B cell (primary cell): Measurements from ENCODE around the gene CDC42SE2. TPM values are rescaled to one million over a fixed set of nuclear protein-coding genes. Genes with fewer than 3 reads are reported as not detected.

Experiments
- ATAC-seq: fragments of 200-7000 bp; cut with Tn5 transposase; one replicate; pipeline ENCODE4 v1.10.0; 2021; ENCODE audit warnings: low read depth, mild to moderate bottlenecking, moderate number of reproducible peaks, moderate library complexity
- CTCF ChIA-PET: fragments of 350-600 bp; sonication (Branson Sonifier 250); formaldehyde crosslinking; loops from one replicate; lab custom pipeline; 2021; ENCODE audit warnings: antibody characterized with exemption, inconsistent platforms; lab: Charles Lee
- POLR2A ChIA-PET: fragments of 350-600 bp; sonication (Branson Sonifier 250); formaldehyde crosslinking; loops from one replicate; lab custom pipeline; 2021; ENCODE audit warnings: antibody characterized with exemption; lab: Charles Lee
- DNase-seq: peaks from one replicate; pipeline ENCODE4 v3.0.0; 2013
- H2AFZ ChIP-seq: 2 replicates; pipeline ENCODE4 v1.6.1; 2012; ENCODE audit warnings: mild to moderate bottlenecking, low read depth, low read length; ENCODE audit not compliant: insufficient read depth, poor library complexity, severe bottlenecking
- H3K27ac ChIP-seq, 2 donors: 1 replicate in 1 of 2; 2 replicates in 1 of 2; pipeline ENCODE4 v1.5.1; 2012 to 2013; ENCODE audit warnings: low read length in 2 of 2, mild to moderate bottlenecking in 2 of 2, moderate library complexity in 1 of 2
- H3K27me3 ChIP-seq, 4 experiments: fragments of 200-600 bp in 1 of 4; sonication (generic) in 1 of 4; replicated peaks in 1 of 4; 1 replicate in 2 of 4; 2 replicates in 2 of 4; pipeline versions ENCODE4 v1.6.1 to v1.7.0; 2013 to 2016; ENCODE audit warnings: low read length in 3 of 4, mild to moderate bottlenecking in 2 of 4, mixed read lengths in 1 of 4, moderate library complexity in 1 of 4; ENCODE audit not compliant: insufficient read depth in 4 of 4, control insufficient read depth in 3 of 4; ENCODE audit errors: control extremely low read depth in 1 of 4
- H3K36me3 ChIP-seq, 2 experiments: replicated peaks in 1 of 2; 1 replicate in 1 of 2; 2 replicates in 1 of 2; pipeline versions ENCODE4 v1.6.1 to v1.7.1; 2013; ENCODE audit warnings: low read length in 1 of 2; ENCODE audit not compliant: insufficient read depth in 2 of 2, control insufficient read depth in 1 of 2; ENCODE audit errors: control extremely low read depth in 1 of 2, extremely low read depth in 1 of 2
- H3K4me1 ChIP-seq, 2 donors: fragments of 200-600 bp in 1 of 2; sonication (generic) in 1 of 2; 1 replicate in 1 of 2; 2 replicates in 1 of 2; pipeline versions ENCODE4 v1.5.1 to v1.6.1; 2013 to 2017; ENCODE audit warnings: low read length in 2 of 2; ENCODE audit not compliant: control insufficient read depth in 2 of 2, insufficient read depth in 2 of 2
- H3K4me2 ChIP-seq: replicated peaks from 2 replicates; pipeline ENCODE3; 2012; ENCODE audit warnings: mild to moderate bottlenecking, low read depth, low read length; ENCODE audit not compliant: poor library complexity, severe bottlenecking
- H3K4me3 ChIP-seq, 5 experiments: fragments of 200-600 bp in 1 of 5; sonication (generic) in 1 of 5; 1 replicate in 3 of 5; 2 replicates in 2 of 5; pipeline versions ENCODE4 v1.5.1 to v1.7.0; 2011 to 2016; ENCODE audit warnings: low read length in 4 of 5, mild to moderate bottlenecking in 4 of 5, low read depth in 2 of 5, control low read depth in 1 of 5, moderate library complexity in 1 of 5; ENCODE audit not compliant: insufficient read depth in 1 of 5; ENCODE audit errors: control extremely low read depth in 1 of 5, extremely low read depth in 1 of 5
- H3K79me2 ChIP-seq: fragments of 200-600 bp; sonication (generic); one replicate; pipeline ENCODE4 v1.6.0; 2016; ENCODE audit warnings: low read length; ENCODE audit not compliant: control insufficient read depth, insufficient read depth
- H3K9ac ChIP-seq: fragments of 200-600 bp; sonication (generic); 2 replicates; pipeline ENCODE4 v1.6.1; 2017; ENCODE audit warnings: mild to moderate bottlenecking, low read length, moderate library complexity
- H3K9me3 ChIP-seq, 3 donors: one replicate each; pipeline versions ENCODE4 v1.6.1 to v1.7.1; 2013; ENCODE audit warnings: low read length in 2 of 3; ENCODE audit not compliant: control insufficient read depth in 2 of 3, insufficient read depth in 1 of 3; ENCODE audit errors: control extremely low read depth in 1 of 3
- H4K20me1 ChIP-seq: 2 replicates; pipeline ENCODE4 v1.6.0; 2012; ENCODE audit warnings: mild to moderate bottlenecking, low read length; ENCODE audit not compliant: insufficient read depth, control insufficient read depth, poor library complexity, severe bottlenecking
- H3K27ac Mint-ChIP-seq: one replicate; pipeline ENCODE4 v1.8.0; 2021; ENCODE audit warnings: mixed read lengths
- H3K27me3 Mint-ChIP-seq: one replicate; pipeline ENCODE4 v1.8.0; 2021; ENCODE audit warnings: mixed read lengths
- H3K4me1 Mint-ChIP-seq: one replicate; pipeline ENCODE4 v1.8.0; 2021; ENCODE audit warnings: mixed read lengths
- H3K4me3 Mint-ChIP-seq: one replicate; pipeline ENCODE4 v1.8.0; 2021; ENCODE audit warnings: mixed read lengths
- H3K9me3 Mint-ChIP-seq: one replicate; pipeline ENCODE4 v1.8.0; 2022; ENCODE audit warnings: mixed read lengths; ENCODE audit not compliant: insufficient read depth
- CTCF ChIP-seq: fragments of 200-600 bp; IDR thresholded peaks from one replicate; pipeline ENCODE4 v1.8.0; 2022; ENCODE audit warnings: antibody characterized with exemption, mild to moderate bottlenecking
- EZH2 ChIP-seq: IDR thresholded peaks from 2 replicates; pipeline ENCODE4 v1.6.1; 2012; ENCODE audit warnings: borderline replicate concordance, low read depth, mild to moderate bottlenecking, moderate library complexity, low read length; ENCODE audit not compliant: insufficient read depth, poor library complexity, severe bottlenecking
- WGBS: methylation state at CpG from one replicate; pipeline ENCODE4 v1.1.5; 2013; ENCODE audit warnings: missing lambda C conversion rate; ENCODE audit not compliant: insufficient coverage; 5-methylcytosine and 5-hydroxymethylcytosine counted together
- intact Hi-C: fragments of 100-400 bp; cut with micrococcal nuclease; formaldehyde crosslinking; loops from one replicate; pipeline ENCODE4 v1.10.0; 2022
- polyA plus RNA-seq: library from polyadenylated mRNA; depleted of rRNA; stranded (reverse); fragments of >200 nt; gene quantifications from 2 replicates; pipeline ENCODE4 v1.2.3, GENCODE V29; 2012
- total RNA-seq, 2 donors: library from RNA; stranded (reverse); fragments of 120-200 nt in 1 of 2; gene quantifications; 1 replicate in 1 of 2; 2 replicates in 1 of 2; pipeline versions ENCODE4 v1.2.3 to v1.2.4, GENCODE V29; 2013 to 2022

Gene CDC42SE2
- total and polyA plus RNA-seq, 2 donors (not counting 1 experiment from before 2014, with no cell fraction given): 42.5 to 161 TPM

GRCh38 chr5:131214609-131215227 lies 49.1 kb upstream of the CDC42SE2 start:
- H3K4me3 ChIP-seq: no peak overlapping the region
- ChIA-PET CTCF (interaction anchor here (0.7 to 2.8 kb wide), 6 partner anchors 10 to 167 kb away, joined by 3 to 16 read pairs (median 4); no protein-coding TSS in a partner anchor), POLR2A (no interaction called here)
- H4K20me1 ChIP-seq: no peaks in the 10 kb centered on the region
- ATAC-seq: no peak
- no peak overlapping the region for H3K4me3 Mint-ChIP-seq
- DNase-seq: no peak
- H3K9me3 ChIP-seq: no peaks in the 10 kb centered on the region
- H3K9ac ChIP-seq: no peak overlapping the region
- no peak overlapping the region for H2AFZ ChIP-seq
- H3K79me2 ChIP-seq: peaks cover 96% of the 10 kb centered on the region
- H3K4me1 Mint-ChIP-seq: peaks cover 70% of the 10 kb centered on the region
- no peaks in the 10 kb centered on the region for H3K27me3 Mint-ChIP-seq
- intact Hi-C loops: no loop called here
- H3K4me1 ChIP-seq: peaks cover 57 to 66% of the 10 kb centered on the region in 2 donors
- peak overlapping the region; percentile 27 for H3K27ac Mint-ChIP-seq
- TF ChIP-seq EZH2 (no peak), CTCF (no peak)
- WGBS: 100% methylated on average over 1 of the region's 3 CpGs
- H3K27ac ChIP-seq: peak overlapping the region in 1 of 2 donors; percentile 24
- peaks cover 2 to 21% of the 10 kb centered on the region in 2 experiments for H3K36me3 ChIP-seq
- H3K9me3 Mint-ChIP-seq: no peaks in the 10 kb centered on the region
- no peaks in the 10 kb centered on the region for H3K27me3 ChIP-seq
- H3K4me2 ChIP-seq: peak overlapping the region; percentile 27

- ChIA-PET POLR2A (interaction anchor here (1.1 kb wide), 1 partner anchor 45 kb away, joined by 7 read pairs; no protein-coding TSS in a partner anchor), CTCF (no interaction called here)
- Histone ChIP-seq H3K27ac (no peak overlapping the region), H3K9me3 (no peaks in the 10 kb centered on the region), H3K4me1 (peaks cover 49 to 65% of the 10 kb centered on the region in 2 donors), H3K9ac (no peak overlapping the region), H2AFZ (no peak overlapping the region), H3K4me3 (no peak overlapping the region), H3K4me2 (no peak overlapping the region), H3K27me3 (no peaks in the 10 kb centered on the region), H3K36me3 (peaks cover 6 to 32% of the 10 kb centered on the region in 2 experiments), H3K79me2 (peaks cover 100% of the 10 kb centered on the region), H4K20me1 (no peaks in the 10 kb centered on the region)
- no peak for DNase-seq
- ATAC-seq: no peak
- intact Hi-C loops: no loop called here
- Mint-ChIP-seq H3K9me3 (no peaks in the 10 kb centered on the region), H3K27me3 (no peaks in the 10 kb centered on the region), H3K4me3 (no peak overlapping the region), H3K27ac (no peak overlapping the region), H3K4me1 (peaks cover 58% of the 10 kb centered on the region)
- TF ChIP-seq CTCF (no peak), EZH2 (no peak)
- 100% methylated on average over 3 of the region's 4 CpGs for WGBS
Measured at GRCh38 chr5:131217791-131218190, 46.1 kb upstream of the CDC42SE2 start.
